D341Med (cell line): ENCODE results near the gene ANKRD35.
"Not testable (repeated sequence)": the region's sequence is repeated elsewhere in the genome, so short reads cannot be mapped to it uniquely, and the experiment has no call there.

Experiments
- DNase-seq: peaks from one replicate; pipeline ENCODE4 v3.0.0; 2012; ENCODE audit warnings: low spot score

ANKRD35 gene

GRCh38 chr1:145885738-145886287, at the start of gene ANKRD35:
Gene ANKRD35, minus strand, starts transcription at chr1:145885866. Its CDS starts 108 bp downstream, at chr1:145885758.
- peak; percentile 94 for DNase-seq

- DNase-seq = not testable (repeated sequence)
Observed at GRCh38 chr1:145932522-145933009, 46.9 kb upstream of the ANKRD35 start.

GRCh38 chr1:145927916-145928643, 42.4 kb upstream of the ANKRD35 start:
- no peak for DNase-seq

GRCh38 chr1:145927063-145927886, 41.6 kb upstream of the ANKRD35 start, which contains the start of gene RBM8A:
Gene RBM8A, minus strand, starts transcription at chr1:145927484. Its CDS starts 58 bp downstream, at chr1:145927426.
- peak; percentile 92 for DNase-seq

- no peak for DNase-seq
Observed at GRCh38 chr1:145926686-145927062, 41.0 kb upstream of the ANKRD35 start.

- no peak for DNase-seq
Observed at GRCh38 chr1:145922266-145922665, 36.6 kb upstream of the ANKRD35 start.

GRCh38 chr1:145920297-145920696, 34.6 kb upstream of the ANKRD35 start:
- DNase-seq = not testable (repeated sequence)

- no peak for DNase-seq
Observed at GRCh38 chr1:145918992-145919939, 33.6 kb upstream of the ANKRD35 start.

GRCh38 chr1:145918144-145918991, 32.7 kb upstream of the ANKRD35 start, which contains the start of gene PEX11B:
Gene PEX11B, minus strand, starts transcription at chr1:145918717. Its CDS starts 29 bp downstream, at chr1:145918688.
- peak; percentile 97 for DNase-seq

- DNase-seq = no peak
Observed at GRCh38 chr1:145917595-145917994, 31.9 kb upstream of the ANKRD35 start.

- DNase-seq = no peak
Observed at GRCh38 chr1:145916745-145917144, 31.1 kb upstream of the ANKRD35 start.

GRCh38 chr1:145912128-145912641, 26.5 kb upstream of the ANKRD35 start:
- no peak for DNase-seq

- no peak for DNase-seq
Observed at GRCh38 chr1:145908653-145909052, 23.0 kb upstream of the ANKRD35 start.

GRCh38 chr1:145906954-145907753, 21.5 kb upstream of the ANKRD35 start:
- no peak for DNase-seq

- peak; percentile 39 for DNase-seq
Observed at GRCh38 chr1:145901312-145902021, 15.8 kb upstream of the ANKRD35 start.

- peak; percentile 14 for DNase-seq
Observed at GRCh38 chr1:145898756-145899155, 13.1 kb upstream of the ANKRD35 start.

GRCh38 chr1:145897969-145898368, 12.3 kb upstream of the ANKRD35 start:
- peak; percentile 15 for DNase-seq

GRCh38 chr1:145895471-145895870, 9.8 kb upstream of the ANKRD35 start:
- no peak for DNase-seq
